Upper lobe of right lung (tissue), 1 donor: ENCODE measurements around the gene PTF1A. TPM values are rescaled to one million over a fixed set of nuclear protein-coding genes. Genes with fewer than 3 reads are reported as not detected.

ENCODE experiments used
- ATAC-seq: fragments of 200-7000 bp; cut with Tn5 transposase; one replicate; pipeline ENCODE4 v1.9.1; 2020; ENCODE audit warnings: mild to moderate bottlenecking, moderate library complexity
- DNase-seq: peaks from one replicate; pipeline ENCODE4 v3.0.0-alpha.2; 2020
- H3K27ac ChIP-seq: fragments of 200-600 bp; one replicate; pipeline ENCODE4 v1.8.0; 2022
- H3K27me3 ChIP-seq: fragments of 200-600 bp; one replicate; pipeline ENCODE4 v1.8.0; 2022; ENCODE audit warnings: mild to moderate bottlenecking
- H3K36me3 ChIP-seq: fragments of 200-600 bp; one replicate; pipeline ENCODE4 v1.8.0; 2022
- H3K4me1 ChIP-seq: fragments of 200-600 bp; one replicate; pipeline ENCODE4 v1.8.0; 2022
- H3K4me3 ChIP-seq: fragments of 200-600 bp; one replicate; pipeline ENCODE4 v1.8.0; 2022; ENCODE audit warnings: mild to moderate bottlenecking
- H3K9me3 ChIP-seq: fragments of 200-600 bp; one replicate; pipeline ENCODE4 v1.8.0; 2022
- intact Hi-C: fragments of 100-400 bp; cut with DNase I; formaldehyde crosslinking; loops from one replicate; pipeline ENCODE4 v1.11.0; 2022
- total RNA-seq: library from RNA; stranded (reverse); fragmentation: NEBNext Ultra II Directional; extraction: Animal tissue kit (Norgen Biotek cat#: 25700); gene quantifications from one replicate; pipeline ENCODE4 v1.2.1, GENCODE V29; 2021
- TF ChIP-seq, protein P1 (sequence below): fragments of 200-600 bp; IDR thresholded peaks from one replicate; pipeline ENCODE4 v1.8.0; 2022; ENCODE audit warnings: antibody characterized with exemption
- donor health status: DM: no; HTN: yes; CAD: no; lungs with severe emphysema.

PTF1A gene
- total RNA-seq, 1 donor from 2014 or later = not detected

- H3K36me3 ChIP-seq = no peaks in the 10 kb centered on the region
- H3K27ac ChIP-seq = no peak overlapping the region
- H3K4me3 ChIP-seq = no peak overlapping the region
- H3K4me1 ChIP-seq = no peaks in the 10 kb centered on the region
- intact Hi-C loops = no loop called here
- DNase-seq = no peak
- ATAC-seq = no peak
- H3K27me3 ChIP-seq = peaks cover 82% of the 10 kb centered on the region
- TF ChIP-seq, protein P1, sequence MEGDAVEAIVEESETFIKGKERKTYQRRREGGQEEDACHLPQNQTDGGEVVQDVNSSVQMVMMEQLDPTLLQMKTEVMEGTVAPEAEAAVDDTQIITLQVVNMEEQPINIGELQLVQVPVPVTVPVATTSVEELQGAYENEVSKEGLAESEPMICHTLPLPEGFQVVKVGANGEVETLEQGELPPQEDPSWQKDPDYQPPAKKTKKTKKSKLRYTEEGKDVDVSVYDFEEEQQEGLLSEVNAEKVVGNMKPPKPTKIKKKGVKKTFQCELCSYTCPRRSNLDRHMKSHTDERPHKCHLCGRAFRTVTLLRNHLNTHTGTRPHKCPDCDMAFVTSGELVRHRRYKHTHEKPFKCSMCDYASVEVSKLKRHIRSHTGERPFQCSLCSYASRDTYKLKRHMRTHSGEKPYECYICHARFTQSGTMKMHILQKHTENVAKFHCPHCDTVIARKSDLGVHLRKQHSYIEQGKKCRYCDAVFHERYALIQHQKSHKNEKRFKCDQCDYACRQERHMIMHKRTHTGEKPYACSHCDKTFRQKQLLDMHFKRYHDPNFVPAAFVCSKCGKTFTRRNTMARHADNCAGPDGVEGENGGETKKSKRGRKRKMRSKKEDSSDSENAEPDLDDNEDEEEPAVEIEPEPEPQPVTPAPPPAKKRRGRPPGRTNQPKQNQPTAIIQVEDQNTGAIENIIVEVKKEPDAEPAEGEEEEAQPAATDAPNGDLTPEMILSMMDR = no peak
- no peaks in the 10 kb centered on the region for H3K9me3 ChIP-seq
These were observed 7.0 kb downstream of the PTF1A start for GRCh38 chr10:23198940-23199767.

DNA sequence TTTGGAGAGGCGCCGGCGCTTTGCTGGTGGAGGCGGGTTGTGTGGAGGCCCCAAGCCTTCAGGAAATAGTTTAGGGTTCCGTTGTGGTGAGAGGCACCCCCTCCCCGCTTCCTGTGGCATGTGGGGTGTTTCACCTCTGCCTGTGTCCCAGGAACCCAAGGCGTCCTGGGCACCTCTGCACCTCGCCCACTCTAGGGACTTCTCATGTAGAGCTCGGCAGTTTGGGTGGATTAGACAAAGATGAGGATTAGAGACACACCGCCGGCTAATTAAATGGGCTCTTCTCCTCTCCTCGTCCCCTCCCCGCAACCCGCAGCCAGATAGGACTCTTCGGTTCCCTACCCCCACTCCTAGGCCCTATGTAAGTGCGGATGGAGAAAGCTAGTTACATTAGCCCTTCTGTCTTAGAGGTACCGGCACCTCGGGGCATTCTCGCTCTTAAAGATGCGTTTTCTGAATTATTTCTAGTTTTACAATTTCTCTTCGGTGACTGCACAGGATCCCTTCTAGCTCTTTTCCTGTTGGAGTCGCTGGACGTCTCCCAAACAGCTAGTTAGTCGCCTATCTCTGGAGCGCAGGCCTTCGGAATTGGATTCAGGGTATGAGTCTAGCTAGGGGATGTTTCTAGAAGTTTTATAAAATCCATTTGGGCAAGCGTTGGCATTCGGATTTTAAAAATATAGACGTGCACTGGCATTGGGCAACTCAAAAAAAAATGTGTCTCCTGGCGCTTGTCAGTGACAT is 7.8 kb downstream of the PTF1A start:
- Histone ChIP-seq H3K9me3 (no peaks in the 10 kb centered on the region), H3K27ac (no peak overlapping the region), H3K27me3 (peaks cover 82% of the 10 kb centered on the region), H3K4me1 (no peaks in the 10 kb centered on the region), H3K36me3 (no peaks in the 10 kb centered on the region), H3K4me3 (no peak overlapping the region)
- ATAC-seq = no peak
- intact Hi-C loops = no loop called here
- TF ChIP-seq, protein P1 = no peak
- DNase-seq = no peak

- ATAC-seq (no peak), DNase-seq (no peak)
- no peak overlapping the region for H3K4me3 ChIP-seq
- TF ChIP-seq, protein P1 = no peak
- peaks cover 80% of the 10 kb centered on the region for H3K27me3 ChIP-seq
- H3K36me3 ChIP-seq = no peaks in the 10 kb centered on the region
- H3K9me3 ChIP-seq = no peaks in the 10 kb centered on the region
- intact Hi-C loops = no loop called here
- no peaks in the 10 kb centered on the region for H3K4me1 ChIP-seq
- no peak overlapping the region for H3K27ac ChIP-seq
These were observed 8.5 kb downstream of the PTF1A start for GRCh38 chr10:23200586-23200985.

DNA sequence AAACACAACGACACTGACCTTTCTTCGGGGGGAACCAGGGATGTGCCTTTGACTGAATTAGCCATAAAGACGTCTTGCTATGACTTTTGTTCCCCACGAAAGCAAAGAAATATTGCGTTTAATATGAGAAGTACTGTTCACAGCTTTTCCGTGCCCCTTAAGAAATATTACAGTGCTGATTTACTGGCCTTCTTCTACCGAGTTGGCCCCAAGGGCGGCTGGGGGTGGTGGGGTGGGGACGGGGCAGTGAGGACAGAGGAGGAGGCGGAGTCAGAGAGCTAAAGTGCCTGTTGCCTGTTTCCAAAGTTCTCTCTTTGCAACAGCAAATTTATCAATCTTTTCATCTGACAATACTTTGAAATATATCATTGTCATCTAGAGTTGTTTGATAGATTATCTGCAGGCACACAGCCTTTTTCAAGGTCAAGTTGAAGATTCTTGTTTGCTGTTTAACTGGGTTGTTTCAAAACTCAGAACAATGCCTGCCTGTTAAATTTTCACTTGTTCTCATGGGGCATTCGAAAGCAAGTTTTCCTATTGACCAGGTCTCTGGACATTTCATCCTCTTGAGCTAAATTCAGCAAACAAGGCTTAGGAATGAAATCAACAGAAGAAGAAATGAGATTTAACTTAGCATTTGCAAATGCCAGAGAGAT is 9.0 kb downstream of the PTF1A start:
- TF ChIP-seq, protein P1 = no peak
- Histone ChIP-seq H3K9me3 (no peaks in the 10 kb centered on the region), H3K4me1 (no peaks in the 10 kb centered on the region), H3K27me3 (peaks cover 79% of the 10 kb centered on the region), H3K27ac (no peak overlapping the region), H3K36me3 (no peaks in the 10 kb centered on the region), H3K4me3 (no peak overlapping the region)
- intact Hi-C loops = no loop called here
- ATAC-seq = no peak
- no peak for DNase-seq

- H3K27me3 ChIP-seq = peaks cover 75% of the 10 kb centered on the region
- no peaks in the 10 kb centered on the region for H3K36me3 ChIP-seq
- no peak for ATAC-seq
- no peak overlapping the region for H3K27ac ChIP-seq
- no peak for DNase-seq
- intact Hi-C loops = no loop called here
- TF ChIP-seq, protein P1 = no peak
- H3K4me3 ChIP-seq = no peak overlapping the region
- no peaks in the 10 kb centered on the region for H3K9me3 ChIP-seq
- H3K4me1 ChIP-seq = no peaks in the 10 kb centered on the region
These were observed 9.7 kb downstream of the PTF1A start for GRCh38 chr10:23201837-23202236.
